ENCODE results near the gene CD19.

DNA sequence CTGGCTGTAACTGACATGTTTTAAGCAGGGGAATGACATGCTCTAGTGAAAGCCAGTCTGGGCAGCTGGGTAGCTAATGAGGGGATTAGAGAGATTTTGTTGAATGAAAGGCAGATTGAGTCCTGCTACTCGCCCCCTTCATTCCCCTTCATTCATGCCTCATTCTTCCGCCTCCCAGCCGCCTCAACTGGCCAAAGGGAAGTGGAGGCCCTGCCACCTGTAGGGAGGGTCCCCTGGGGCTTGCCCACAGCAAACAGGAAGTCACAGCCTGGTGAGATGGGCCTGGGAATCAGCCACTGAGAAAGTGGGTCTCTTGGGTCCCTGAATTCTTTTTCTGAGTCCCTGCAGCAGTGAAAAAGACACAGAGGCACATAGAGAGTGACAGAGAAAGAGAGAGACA is 1.1 kb upstream of the CD19 start:
- TF ChIP-seq SRF (IDR thresholded peaks at IDR 0.05; ENCODE audit: low read depth, low read length) (no peak), CHD2 (IDR thresholded peaks at IDR 0.05; ENCODE audit: low read length) (no peak), TAF7 (optimal IDR thresholded peaks at IDR 0.05; ENCODE audit: borderline replicate concordance, low read depth, low read length) (no peak), POLR2AphosphoS5 (IDR thresholded peaks at IDR 0.05; ENCODE audit: low read depth, low read length) (no peak), EP300 (IDR thresholded peaks at IDR 0.05; ENCODE audit: borderline replicate concordance in 1 of 2, low read depth in 2 of 2, low read length in 2 of 2) (no peak), POLR2A (IDR thresholded peaks at IDR 0.05; ENCODE audit: control extremely low read depth in 1 of 2, low read depth in 2 of 2, low read length in 2 of 2) (no peak), SIN3A (conservative IDR thresholded peaks at IDR 0.05 in 1 of 2, IDR thresholded peaks at IDR 0.05 in 1 of 2; ENCODE audit: low read depth in 1 of 2, low read length in 2 of 2) (no peak), TAF1 (IDR thresholded peaks at IDR 0.05; ENCODE audit: low read depth, low read length) (no peak), FOSL1 (IDR thresholded peaks at IDR 0.05; ENCODE audit: insufficient read depth, low read depth, low read length) (no peak), RBBP5 (IDR thresholded peaks at IDR 0.05; ENCODE audit: borderline replicate concordance, low read depth, low read length) (no peak)
- TF ChIP-seq, protein P1, sequence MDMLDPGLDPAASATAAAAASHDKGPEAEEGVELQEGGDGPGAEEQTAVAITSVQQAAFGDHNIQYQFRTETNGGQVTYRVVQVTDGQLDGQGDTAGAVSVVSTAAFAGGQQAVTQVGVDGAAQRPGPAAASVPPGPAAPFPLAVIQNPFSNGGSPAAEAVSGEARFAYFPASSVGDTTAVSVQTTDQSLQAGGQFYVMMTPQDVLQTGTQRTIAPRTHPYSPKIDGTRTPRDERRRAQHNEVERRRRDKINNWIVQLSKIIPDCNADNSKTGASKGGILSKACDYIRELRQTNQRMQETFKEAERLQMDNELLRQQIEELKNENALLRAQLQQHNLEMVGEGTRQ (IDR thresholded peaks at IDR 0.05; ENCODE audit: low read length), result no peak
- TF ChIP-seq, protein P2, sequence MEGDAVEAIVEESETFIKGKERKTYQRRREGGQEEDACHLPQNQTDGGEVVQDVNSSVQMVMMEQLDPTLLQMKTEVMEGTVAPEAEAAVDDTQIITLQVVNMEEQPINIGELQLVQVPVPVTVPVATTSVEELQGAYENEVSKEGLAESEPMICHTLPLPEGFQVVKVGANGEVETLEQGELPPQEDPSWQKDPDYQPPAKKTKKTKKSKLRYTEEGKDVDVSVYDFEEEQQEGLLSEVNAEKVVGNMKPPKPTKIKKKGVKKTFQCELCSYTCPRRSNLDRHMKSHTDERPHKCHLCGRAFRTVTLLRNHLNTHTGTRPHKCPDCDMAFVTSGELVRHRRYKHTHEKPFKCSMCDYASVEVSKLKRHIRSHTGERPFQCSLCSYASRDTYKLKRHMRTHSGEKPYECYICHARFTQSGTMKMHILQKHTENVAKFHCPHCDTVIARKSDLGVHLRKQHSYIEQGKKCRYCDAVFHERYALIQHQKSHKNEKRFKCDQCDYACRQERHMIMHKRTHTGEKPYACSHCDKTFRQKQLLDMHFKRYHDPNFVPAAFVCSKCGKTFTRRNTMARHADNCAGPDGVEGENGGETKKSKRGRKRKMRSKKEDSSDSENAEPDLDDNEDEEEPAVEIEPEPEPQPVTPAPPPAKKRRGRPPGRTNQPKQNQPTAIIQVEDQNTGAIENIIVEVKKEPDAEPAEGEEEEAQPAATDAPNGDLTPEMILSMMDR (IDR thresholded peaks at IDR 0.05; ENCODE audit: control extremely low read depth in 1 of 3, insufficient read depth in 1 of 3, low read depth in 1 of 3, low read length in 3 of 3), result no peak
- TF ChIP-seq, protein P3, sequence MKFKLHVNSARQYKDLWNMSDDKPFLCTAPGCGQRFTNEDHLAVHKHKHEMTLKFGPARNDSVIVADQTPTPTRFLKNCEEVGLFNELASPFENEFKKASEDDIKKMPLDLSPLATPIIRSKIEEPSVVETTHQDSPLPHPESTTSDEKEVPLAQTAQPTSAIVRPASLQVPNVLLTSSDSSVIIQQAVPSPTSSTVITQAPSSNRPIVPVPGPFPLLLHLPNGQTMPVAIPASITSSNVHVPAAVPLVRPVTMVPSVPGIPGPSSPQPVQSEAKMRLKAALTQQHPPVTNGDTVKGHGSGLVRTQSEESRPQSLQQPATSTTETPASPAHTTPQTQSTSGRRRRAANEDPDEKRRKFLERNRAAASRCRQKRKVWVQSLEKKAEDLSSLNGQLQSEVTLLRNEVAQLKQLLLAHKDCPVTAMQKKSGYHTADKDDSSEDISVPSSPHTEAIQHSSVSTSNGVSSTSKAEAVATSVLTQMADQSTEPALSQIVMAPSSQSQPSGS (IDR thresholded peaks at IDR 0.05; ENCODE audit: low read length), result no peak

All from H1 (cell line).